NB4 (cell line): ENCODE results near the gene VAV2.

ENCODE experiments used
- MYC ChIP-seq: IDR thresholded peaks from 2 replicates; pipeline ENCODE4 v1.6.1; 2011; ENCODE audit warnings: low read depth, low read length
- POLR2A ChIP-seq: IDR thresholded peaks from 2 replicates; pipeline ENCODE4 v1.6.1; 2011; ENCODE audit warnings: mild to moderate bottlenecking; ENCODE audit not compliant: insufficient read length; ENCODE audit errors: extremely low read depth
- TF ChIP-seq, protein P1 (sequence below): IDR thresholded peaks from one replicate; pipeline ENCODE4 v1.5.1; 2012; ENCODE audit warnings: low read depth, low read length
- TF ChIP-seq, protein P2 (sequence below): IDR thresholded peaks from 2 replicates; pipeline ENCODE4 v1.6.1; 2011; ENCODE audit warnings: low read depth, low read length

DNA sequence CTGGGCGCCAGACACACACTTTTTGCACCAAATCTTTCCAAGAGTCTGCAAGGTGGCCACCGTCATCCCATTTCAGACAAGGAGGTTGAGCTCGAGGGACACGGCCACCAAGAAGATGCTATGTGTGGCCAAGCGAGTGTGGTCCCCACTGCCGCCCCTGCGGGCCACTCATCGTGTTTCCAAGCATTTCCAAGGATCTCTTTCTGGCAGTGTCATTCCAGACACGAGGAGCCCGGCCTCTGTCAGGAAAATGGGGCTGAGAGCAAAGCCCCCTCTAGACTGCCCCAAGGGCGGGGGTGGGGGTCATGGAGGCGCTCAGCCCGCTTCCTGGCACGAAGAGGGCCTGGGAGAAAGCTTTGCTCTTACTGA is 10.6 kb downstream of the VAV2 start:
- TF ChIP-seq POLR2A (no peak), MYC (no peak)
- TF ChIP-seq, protein P1, sequence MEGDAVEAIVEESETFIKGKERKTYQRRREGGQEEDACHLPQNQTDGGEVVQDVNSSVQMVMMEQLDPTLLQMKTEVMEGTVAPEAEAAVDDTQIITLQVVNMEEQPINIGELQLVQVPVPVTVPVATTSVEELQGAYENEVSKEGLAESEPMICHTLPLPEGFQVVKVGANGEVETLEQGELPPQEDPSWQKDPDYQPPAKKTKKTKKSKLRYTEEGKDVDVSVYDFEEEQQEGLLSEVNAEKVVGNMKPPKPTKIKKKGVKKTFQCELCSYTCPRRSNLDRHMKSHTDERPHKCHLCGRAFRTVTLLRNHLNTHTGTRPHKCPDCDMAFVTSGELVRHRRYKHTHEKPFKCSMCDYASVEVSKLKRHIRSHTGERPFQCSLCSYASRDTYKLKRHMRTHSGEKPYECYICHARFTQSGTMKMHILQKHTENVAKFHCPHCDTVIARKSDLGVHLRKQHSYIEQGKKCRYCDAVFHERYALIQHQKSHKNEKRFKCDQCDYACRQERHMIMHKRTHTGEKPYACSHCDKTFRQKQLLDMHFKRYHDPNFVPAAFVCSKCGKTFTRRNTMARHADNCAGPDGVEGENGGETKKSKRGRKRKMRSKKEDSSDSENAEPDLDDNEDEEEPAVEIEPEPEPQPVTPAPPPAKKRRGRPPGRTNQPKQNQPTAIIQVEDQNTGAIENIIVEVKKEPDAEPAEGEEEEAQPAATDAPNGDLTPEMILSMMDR, result no peak
- TF ChIP-seq, protein P2, sequence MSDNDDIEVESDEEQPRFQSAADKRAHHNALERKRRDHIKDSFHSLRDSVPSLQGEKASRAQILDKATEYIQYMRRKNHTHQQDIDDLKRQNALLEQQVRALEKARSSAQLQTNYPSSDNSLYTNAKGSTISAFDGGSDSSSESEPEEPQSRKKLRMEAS, result no peak
